Testis (tissue), 3 donors: ENCODE results near the gene SLC38A1. TPM values are rescaled to one million over a fixed set of nuclear protein-coding genes. Genes with fewer than 3 reads are reported as not detected.
"Not testable (repeated sequence)": the region's sequence is repeated elsewhere in the genome, so short reads cannot be mapped to it uniquely, and the experiment has no call there.

Experiments
- DNase-seq: peaks from one replicate; pipeline ENCODE4 v3.0.0-alpha.2; 2019
- H3K27ac ChIP-seq, 2 donors: fragments of 200-600 bp; sonication (generic); one replicate each; pipeline ENCODE4 v1.5.1; 2019
- H3K27me3 ChIP-seq: fragments of 200-600 bp; sonication (generic); one replicate; pipeline ENCODE4 v1.5.1; 2019
- H3K36me3 ChIP-seq: fragments of 200-600 bp; sonication (generic); one replicate; pipeline ENCODE4 v1.5.1; 2017; ENCODE audit warnings: low read depth; ENCODE audit errors: missing control alignments
- H3K4me1 ChIP-seq: fragments of 200-600 bp; sonication (generic); one replicate; pipeline ENCODE4 v1.5.1; 2019
- H3K4me3 ChIP-seq, 2 donors: fragments of 200-600 bp; sonication (generic); one replicate each; pipeline ENCODE4 v1.5.1; 2017 to 2019
- H3K9me3 ChIP-seq: fragments of 200-600 bp; sonication (generic); one replicate; pipeline ENCODE4 v1.5.1; 2017
- POLR2A ChIP-seq: fragments of 450-650 bp; IDR thresholded peaks from one replicate; pipeline ENCODE4 v1.6.1; 2017; ENCODE audit warnings: antibody characterized with exemption, mild to moderate bottlenecking, moderate library complexity
- WGBS, 2 donors: methylation state at CpG; one replicate each; pipeline ENCODE4 v1.1.5; 2018; 5-methylcytosine and 5-hydroxymethylcytosine counted together
- intact Hi-C: fragments of 100-400 bp; cut with DNase I; formaldehyde crosslinking; loops from one replicate; pipeline ENCODE4 v1.15.1; 2023; ENCODE audit warnings: low total_unique reads
- polyA plus RNA-seq: library from polyadenylated mRNA; stranded (reverse); fragments of 350-450 nt; fragmentation: Illumina TruSeq; extraction: RNeasy Lipid Tissue Mini Kit (QIAGEN cat#74804); gene quantifications from one replicate; pipeline ENCODE4 v1.2.3, GENCODE V29; 2014; ENCODE audit warnings: low read depth, low replicate concordance; ENCODE audit not compliant: insufficient read depth
- total RNA-seq, 2 donors: library from RNA; depleted of rRNA; stranded (reverse); fragments of >200 nt; gene quantifications; one replicate each; pipeline ENCODE4 v1.2.3, GENCODE V29; 2016
- TF ChIP-seq, protein P1 (sequence below), 3 experiments: fragments of 450-650 bp in 2 of 3; fragments of 200-600 bp in 1 of 3; sonication (generic) in 1 of 3; IDR thresholded peaks; one replicate each; pipeline ENCODE4 v1.5.1; 2016 to 2019; ENCODE audit warnings: antibody characterized with exemption in 3 of 3, mild to moderate bottlenecking in 2 of 3, moderate library complexity in 1 of 3

The SLC38A1 gene
- total and polyA plus RNA-seq, 3 donors from 2014 or later, result 1.6 to 8.7 (median 4.0) TPM

GRCh38 chr12:46300910-46301309 is 32.1 kb upstream of the SLC38A1 start:
- 44 to 62% methylated on average over 3 of the region's 3 CpGs for WGBS, 2 donors
- Histone ChIP-seq H3K36me3 (no peaks in the 10 kb centered on the region), H3K27me3 (no peaks in the 10 kb centered on the region), H3K4me1 (no peaks in the 10 kb centered on the region), H3K9me3 (no peaks in the 10 kb centered on the region), H3K27ac (no peak overlapping the region), H3K4me3 (no peak overlapping the region)
- no peak for DNase-seq
- TF ChIP-seq POLR2A, result no peak
- TF ChIP-seq, protein P1, sequence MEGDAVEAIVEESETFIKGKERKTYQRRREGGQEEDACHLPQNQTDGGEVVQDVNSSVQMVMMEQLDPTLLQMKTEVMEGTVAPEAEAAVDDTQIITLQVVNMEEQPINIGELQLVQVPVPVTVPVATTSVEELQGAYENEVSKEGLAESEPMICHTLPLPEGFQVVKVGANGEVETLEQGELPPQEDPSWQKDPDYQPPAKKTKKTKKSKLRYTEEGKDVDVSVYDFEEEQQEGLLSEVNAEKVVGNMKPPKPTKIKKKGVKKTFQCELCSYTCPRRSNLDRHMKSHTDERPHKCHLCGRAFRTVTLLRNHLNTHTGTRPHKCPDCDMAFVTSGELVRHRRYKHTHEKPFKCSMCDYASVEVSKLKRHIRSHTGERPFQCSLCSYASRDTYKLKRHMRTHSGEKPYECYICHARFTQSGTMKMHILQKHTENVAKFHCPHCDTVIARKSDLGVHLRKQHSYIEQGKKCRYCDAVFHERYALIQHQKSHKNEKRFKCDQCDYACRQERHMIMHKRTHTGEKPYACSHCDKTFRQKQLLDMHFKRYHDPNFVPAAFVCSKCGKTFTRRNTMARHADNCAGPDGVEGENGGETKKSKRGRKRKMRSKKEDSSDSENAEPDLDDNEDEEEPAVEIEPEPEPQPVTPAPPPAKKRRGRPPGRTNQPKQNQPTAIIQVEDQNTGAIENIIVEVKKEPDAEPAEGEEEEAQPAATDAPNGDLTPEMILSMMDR (IDR thresholded peaks at IDR 0.05), result no peak
- intact Hi-C loops, result no loop called here

DNA sequence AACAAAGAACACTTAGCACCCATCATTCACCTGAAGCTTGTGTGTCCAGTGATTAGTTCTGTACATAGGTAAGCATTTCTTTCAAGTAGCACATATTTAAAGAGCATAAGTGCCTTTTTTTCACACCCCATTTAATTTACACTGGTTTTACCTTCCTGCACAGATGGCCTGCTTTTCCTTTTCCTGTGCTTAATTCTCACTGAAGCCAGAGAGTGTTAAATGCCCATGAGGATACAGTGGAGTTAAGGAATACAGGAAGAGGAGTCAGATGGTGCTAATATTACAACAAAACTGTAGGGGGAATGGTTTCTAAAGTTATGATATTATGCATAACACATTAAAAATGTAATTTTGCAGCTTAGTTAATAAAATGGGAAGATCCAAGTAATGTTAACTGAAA is 31.0 kb upstream of the SLC38A1 start:
- intact Hi-C loops, result no loop called here
- TF ChIP-seq, protein P1 (IDR thresholded peaks at IDR 0.05), result no peak
- TF ChIP-seq POLR2A, result no peak

DNA sequence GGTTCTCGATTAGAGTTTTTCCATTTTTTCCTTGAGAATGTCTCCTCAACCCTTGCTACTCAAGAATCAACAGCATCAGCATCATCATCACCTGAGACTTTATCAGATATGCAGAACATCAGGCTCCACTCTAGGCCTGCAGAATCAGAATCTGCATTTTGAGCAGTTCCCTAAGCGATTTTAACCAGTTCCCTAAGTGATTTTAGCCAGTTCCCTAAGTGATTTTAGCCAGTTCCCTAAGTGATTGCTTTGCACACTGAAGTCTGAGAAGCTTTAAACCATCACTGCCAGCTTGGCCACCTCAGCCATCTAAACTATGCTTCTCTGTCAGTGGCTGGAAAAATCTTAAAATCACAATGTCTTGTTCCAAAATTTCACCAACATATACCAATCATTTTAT is 29.4 kb upstream of the SLC38A1 start:
- no peak overlapping the region for H3K27ac ChIP-seq
- H3K27me3 ChIP-seq, result no peaks in the 10 kb centered on the region
- H3K36me3 ChIP-seq, result no peaks in the 10 kb centered on the region
- TF ChIP-seq, protein P1 (IDR thresholded peaks at IDR 0.05), result no peak
- no peak for TF ChIP-seq POLR2A
- H3K4me3 ChIP-seq, result no peak overlapping the region
- H3K4me1 ChIP-seq, result no peaks in the 10 kb centered on the region
- 86% methylated on average over 2 of the region's 2 CpGs for WGBS, 2 donors
- DNase-seq, result no peak
- intact Hi-C loops, result no loop called here
- H3K9me3 ChIP-seq, result no peaks in the 10 kb centered on the region

More for the DNA sequence above, 31.0 kb upstream of the SLC38A1 start:
- Histone ChIP-seq H3K9me3 (no peaks in the 10 kb centered on the region), H3K36me3 (no peaks in the 10 kb centered on the region), H3K4me1 (no peaks in the 10 kb centered on the region), H3K27ac (no peak overlapping the region), H3K4me3 (no peak overlapping the region), H3K27me3 (no peaks in the 10 kb centered on the region)
- no peak for DNase-seq

DNA sequence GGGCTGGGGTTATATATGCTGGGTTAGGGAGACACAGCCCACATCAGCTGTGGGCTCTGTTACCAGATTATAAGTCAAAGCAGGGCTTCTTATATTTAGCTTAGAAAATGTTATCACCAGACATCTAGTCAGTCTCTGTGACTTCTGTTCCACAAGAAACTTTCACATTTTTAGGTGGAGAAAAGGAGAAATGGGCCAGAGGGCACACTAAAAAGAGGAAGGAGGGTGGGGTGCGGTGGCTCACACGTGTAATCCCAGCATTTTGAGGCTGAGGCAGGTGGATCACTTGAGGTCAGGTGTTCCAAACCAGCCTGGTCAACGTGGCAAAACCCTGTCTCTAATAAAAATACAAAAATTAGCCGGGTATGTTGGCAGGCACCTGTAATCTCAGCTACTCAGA is 28.0 kb upstream of the SLC38A1 start:
- no peaks in the 10 kb centered on the region for H3K4me1 ChIP-seq
- H3K27me3 ChIP-seq, result no peaks in the 10 kb centered on the region
- intact Hi-C loops, result no loop called here
- H3K9me3 ChIP-seq, result no peaks in the 10 kb centered on the region
- no peak overlapping the region for H3K4me3 ChIP-seq
- TF ChIP-seq, protein P1 (IDR thresholded peaks at IDR 0.05), result no peak
- TF ChIP-seq POLR2A, result no peak
- no peaks in the 10 kb centered on the region for H3K36me3 ChIP-seq
- no peak overlapping the region for H3K27ac ChIP-seq
- DNase-seq, result no peak
- WGBS, 2 donors, result 78 to 80% methylated on average over 4 of the region's 4 CpGs

GRCh38 chr12:46292754-46293402 is 24.0 kb upstream of the SLC38A1 start:
- intact Hi-C loops, result no loop called here
- no peak for TF ChIP-seq POLR2A
- TF ChIP-seq, protein P1 (IDR thresholded peaks at IDR 0.05), result no peak
- Histone ChIP-seq H3K36me3 (no peaks in the 10 kb centered on the region), H3K27me3 (no peaks in the 10 kb centered on the region), H3K4me3 (no peak overlapping the region), H3K4me1 (no peaks in the 10 kb centered on the region), H3K27ac (no peak overlapping the region), H3K9me3 (no peaks in the 10 kb centered on the region)
- DNase-seq, result no peak
- WGBS, 2 donors, result 71 to 88% methylated on average over 2 of the region's 2 CpGs

- H3K27me3 ChIP-seq, H3K9me3 ChIP-seq, H3K4me3 ChIP-seq, DNase-seq, H3K36me3 ChIP-seq, H3K4me1 ChIP-seq, intact Hi-C loops, H3K27ac ChIP-seq: not testable (repeated sequence)
- WGBS, 2 donors, result 92 to 93% methylated on average over 3 of the region's 3 CpGs
Observed at GRCh38 chr12:46291953-46292352, 23.1 kb upstream of the SLC38A1 start.

GRCh38 chr12:46285177-46285576 is 16.3 kb upstream of the SLC38A1 start:
- H3K27me3 ChIP-seq, H3K36me3 ChIP-seq, H3K4me1 ChIP-seq, DNase-seq, H3K9me3 ChIP-seq, H3K4me3 ChIP-seq, H3K27ac ChIP-seq, intact Hi-C loops: not testable (repeated sequence)
- WGBS, 2 donors, result 75 to 78% methylated on average over 2 of the region's 2 CpGs
